SIG-M5 treated with dmso at 0.1 percent for 504 hours (cell line): ENCODE measurements around the gene DAZAP2.
"Not testable (repeated sequence)": the region's sequence is repeated elsewhere in the genome, so short reads cannot be mapped to it uniquely, and the experiment has no call there.

Source experiments
- DNase-seq: peaks from one replicate; lab custom pipeline; 2025; ENCODE audit not compliant: unreplicated experiment; lab: John Stamatoyannopoulos, UW

DAZAP2 gene

GRCh38 chr12:51246254-51246853 lies 7.7 kb downstream of the DAZAP2 start:
- peak; percentile 91 for DNase-seq

- no peak for DNase-seq
Measured at GRCh38 chr12:51247523-51248206, 9.0 kb downstream of the DAZAP2 start.

GRCh38 chr12:51253276-51253675 lies 14.7 kb downstream of the DAZAP2 start:
- DNase-seq, result no peak

DNA sequence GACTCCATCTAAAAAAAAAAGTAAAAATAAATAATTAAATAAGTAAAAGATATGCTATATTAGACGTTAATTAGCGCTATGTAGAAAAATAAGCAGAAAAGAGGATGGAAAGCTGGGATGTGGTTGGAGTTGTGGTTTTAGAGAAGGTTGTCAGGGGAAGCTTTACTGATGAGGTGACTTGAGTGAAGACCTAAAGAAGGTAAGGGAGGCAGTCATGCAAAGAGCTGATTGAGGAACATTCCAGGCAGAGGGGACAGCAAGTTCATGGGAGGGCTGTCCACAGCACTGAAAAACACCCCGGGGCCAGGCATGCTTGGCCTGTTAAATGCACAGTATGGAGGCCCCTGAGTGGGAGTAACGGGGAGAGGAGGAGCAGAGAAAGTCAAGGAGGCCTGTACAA lies 15.9 kb downstream of the DAZAP2 start:
- DNase-seq, result no peak

DNA sequence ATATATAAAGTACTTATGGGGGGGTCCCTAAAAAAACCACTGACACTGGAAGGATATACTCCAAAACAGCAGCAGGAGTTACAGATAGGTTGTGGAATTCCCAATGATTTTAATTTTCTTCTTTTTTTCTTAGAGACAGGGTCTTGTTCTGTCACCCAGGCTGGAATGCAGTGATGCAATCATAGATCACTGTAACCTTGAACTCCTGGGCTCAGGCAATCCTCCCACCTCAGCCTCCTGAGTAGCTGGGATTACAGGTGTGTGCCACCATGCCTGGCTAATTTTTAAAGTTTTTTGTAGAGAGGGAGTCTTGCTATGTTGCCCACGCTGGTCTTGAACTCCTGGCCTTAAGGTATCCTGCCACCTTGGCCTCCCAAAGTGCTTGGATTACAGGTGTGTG lies 21.0 kb downstream of the DAZAP2 start:
- DNase-seq, result not testable (repeated sequence)

GRCh38 chr12:51262758-51263177 lies 24.1 kb downstream of the DAZAP2 start:
- peak; percentile 77 for DNase-seq

GRCh38 chr12:51263341-51263740 lies 24.7 kb downstream of the DAZAP2 start:
- no peak for DNase-seq

DNA sequence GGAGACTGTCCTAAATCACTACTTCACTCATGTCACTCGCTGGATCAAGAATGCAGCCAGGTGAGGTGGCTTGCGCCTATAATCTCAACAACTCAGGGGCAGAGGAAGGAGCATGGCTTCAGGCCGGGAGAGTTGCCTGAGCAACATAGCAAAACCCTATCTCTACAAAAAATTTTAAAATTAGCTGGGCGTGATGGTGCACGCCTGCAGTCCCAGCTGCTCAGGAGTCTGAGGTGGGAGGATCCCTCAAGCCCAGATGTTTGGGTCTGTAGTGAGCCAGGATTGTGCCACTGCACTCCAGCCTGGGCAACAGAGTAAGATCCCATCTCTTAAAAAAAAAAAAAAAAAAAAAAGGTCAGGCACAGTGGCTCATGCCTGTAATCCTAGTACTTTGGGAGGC lies 25.7 kb downstream of the DAZAP2 start:
- DNase-seq, result no peak

DNA sequence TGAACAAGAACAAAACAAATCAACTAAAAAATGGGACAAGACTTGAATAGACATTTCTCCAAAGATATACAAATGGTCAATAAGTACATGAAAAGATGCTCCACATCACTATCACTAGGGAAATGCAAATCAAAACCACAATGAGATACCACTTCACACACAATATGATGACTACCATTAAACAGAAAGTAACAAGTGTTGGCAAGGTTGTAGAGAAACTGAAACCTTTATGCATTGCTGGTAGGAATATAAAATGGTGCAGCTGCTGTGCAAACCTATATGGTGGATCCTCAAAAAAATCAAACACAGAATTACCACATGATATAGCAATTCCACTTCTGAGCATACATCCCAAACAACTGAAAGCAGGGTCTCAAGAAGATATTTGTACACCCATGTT lies 26.4 kb downstream of the DAZAP2 start:
- no peak for DNase-seq

GRCh38 chr12:51269174-51270066 lies 30.8 kb downstream of the DAZAP2 start:
- DNase-seq, result no peak

DNA sequence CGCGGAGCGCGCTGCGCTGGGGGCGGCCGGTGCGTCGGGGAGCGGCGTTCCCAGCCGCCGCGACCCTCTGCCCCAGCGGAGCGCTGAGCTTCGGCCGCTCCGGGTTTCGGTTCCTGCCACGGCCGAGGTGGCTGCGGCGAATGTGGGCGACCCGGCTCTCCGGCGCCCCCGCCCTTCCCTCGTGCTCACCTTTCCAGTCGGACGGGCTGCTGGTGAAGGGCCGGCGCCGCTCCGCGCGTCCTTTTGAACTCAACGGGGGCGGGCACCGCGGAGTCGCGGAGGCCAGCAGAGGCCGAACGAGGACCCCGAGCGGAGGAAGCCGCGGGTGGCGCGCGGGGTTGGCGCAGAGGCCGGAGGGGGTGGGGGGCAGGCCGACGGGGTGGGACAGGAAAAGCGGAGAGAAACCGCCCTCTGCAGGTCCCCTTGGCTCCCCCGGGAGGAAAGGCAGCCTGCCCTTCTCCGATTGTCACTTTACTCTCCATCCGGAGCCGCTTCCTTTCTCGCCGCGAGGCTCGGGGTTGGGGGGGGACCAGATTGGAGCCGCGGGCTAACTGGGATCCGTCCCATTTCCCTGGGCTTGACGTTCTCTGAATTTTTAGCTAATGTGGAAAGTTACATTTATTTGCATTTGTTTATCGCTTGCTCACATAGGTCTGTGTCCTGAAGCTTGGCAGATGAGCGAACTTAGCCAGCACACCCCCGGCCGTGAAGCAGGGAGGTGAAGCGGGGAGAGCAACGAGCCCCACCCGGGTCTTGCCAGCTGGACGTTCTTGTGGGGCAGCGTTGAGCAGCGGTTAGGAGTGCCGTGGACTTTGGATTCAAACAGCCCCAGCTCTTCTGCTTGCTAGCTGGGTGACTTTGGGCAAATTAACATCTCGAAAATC lies 31.7 kb downstream of the DAZAP2 start, which contains the start of gene SMAGP:
SMAGP (minus strand) TSS at position 349 of the 884 bp plus-strand sequence. CDS start 1,137 bp downstream, outside the sequence.
- DNase-seq, result peak; percentile 42

DNA sequence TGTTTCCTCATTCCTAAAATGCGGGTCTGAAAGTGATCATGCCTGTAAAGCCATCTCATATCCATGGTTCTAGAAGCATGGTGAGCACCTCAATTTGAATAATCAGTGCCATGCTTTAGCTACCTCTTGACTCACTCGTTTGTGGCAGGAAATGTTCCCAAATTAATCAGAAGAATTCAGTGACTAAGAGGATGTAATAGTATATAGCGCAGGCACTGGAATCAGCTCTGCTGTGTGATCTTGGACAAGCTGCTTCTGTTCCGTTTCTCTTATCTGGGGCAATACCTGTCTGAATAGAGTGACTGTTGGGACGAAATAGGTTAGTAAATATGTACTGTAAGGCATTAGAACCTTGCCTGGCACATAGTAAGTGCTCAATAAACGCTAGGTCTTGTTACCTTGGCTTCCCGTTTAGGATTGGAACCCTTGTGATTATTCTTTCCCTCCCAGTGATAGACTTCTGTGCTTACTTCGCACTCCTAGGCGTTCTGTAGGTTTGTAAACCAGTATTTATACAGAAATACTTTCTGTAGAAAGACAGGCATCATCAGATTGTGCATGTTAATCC lies 32.4 kb downstream of the DAZAP2 start:
- DNase-seq, result peak; percentile 50

DNA sequence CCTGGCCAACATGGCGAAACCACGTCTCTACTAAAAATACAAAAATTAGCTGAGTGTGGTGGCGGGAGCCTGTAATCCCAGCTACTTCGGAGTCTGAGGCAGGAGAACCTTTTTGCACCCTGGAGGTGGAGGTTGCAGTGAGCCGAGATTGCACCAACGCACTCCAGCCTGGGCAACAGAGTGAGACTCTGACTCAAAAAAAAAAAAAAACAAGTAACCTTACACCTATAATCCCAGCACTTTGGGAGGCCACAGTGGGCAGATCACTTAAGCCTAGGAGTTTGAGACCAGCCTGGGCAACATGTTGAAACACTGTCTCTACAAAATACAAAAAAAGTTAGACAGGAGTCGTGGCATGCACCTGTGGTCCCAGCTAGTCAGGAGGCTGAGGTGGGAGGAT lies 34.2 kb downstream of the DAZAP2 start:
- DNase-seq, result not testable (repeated sequence)

- DNase-seq, result no peak
Measured at GRCh38 chr12:51275088-51275487, 36.5 kb downstream of the DAZAP2 start.

- DNase-seq, result no peak
Measured at GRCh38 chr12:51281202-51281924, 42.7 kb downstream of the DAZAP2 start.

DNA sequence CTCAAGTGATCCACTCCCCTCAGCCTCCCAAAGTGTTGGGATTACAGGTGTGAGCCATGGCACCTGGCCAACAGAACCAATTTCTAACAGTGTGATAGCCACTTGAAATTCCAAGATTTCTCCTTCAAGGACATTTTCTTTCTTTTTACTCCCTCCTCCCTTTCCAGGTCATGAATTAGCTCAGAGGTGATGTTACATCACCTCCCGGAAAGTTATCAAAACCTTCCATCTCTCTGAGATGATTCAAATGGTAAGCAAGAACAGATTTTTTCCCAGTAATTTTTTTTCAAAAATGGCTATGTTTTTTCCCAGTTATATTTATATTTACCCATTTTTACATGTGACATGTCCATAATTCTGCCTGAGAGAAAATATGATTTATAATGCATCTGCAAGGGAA lies 47.2 kb downstream of the DAZAP2 start:
- DNase-seq, result no peak

GRCh38 chr12:51291603-51292513 lies 53.2 kb downstream of the DAZAP2 start:
- peak; percentile 91 for DNase-seq
